OCI-LY1 (cell line): ENCODE data around the gene PFN4.
"Not testable (repeated sequence)": the region's sequence is repeated elsewhere in the genome, so short reads cannot be mapped to it uniquely, and the experiment has no call there.

Source experiments
- H2AFZ ChIP-seq: fragments of 200-600 bp; sonication (generic), shearing (Covaris generic); 2 replicates; pipeline ENCODE4 v1.6.0; 2014; ENCODE audit warnings: antibody characterized with exemption, mild to moderate bottlenecking, low read length
- H3F3A ChIP-seq: fragments of 200-600 bp; sonication (generic), shearing (Covaris generic); 2 replicates; pipeline ENCODE4 v1.6.0; 2014; ENCODE audit warnings: mild to moderate bottlenecking, antibody characterized with exemption, low read length, moderate library complexity; ENCODE audit not compliant: insufficient read depth
- H3K27ac ChIP-seq: fragments of 200-600 bp; sonication (generic); 2 replicates; pipeline ENCODE4 v1.5.1; 2014; ENCODE audit warnings: low read length, mixed run types, mild to moderate bottlenecking, low read depth; ENCODE audit not compliant: poor library complexity, severe bottlenecking
- H3K27me3 ChIP-seq: fragments of 200-600 bp; sonication (generic); 2 replicates; pipeline ENCODE4 v1.6.0; 2014; ENCODE audit warnings: antibody characterized with exemption, mild to moderate bottlenecking, low read length, moderate library complexity; ENCODE audit not compliant: insufficient read depth
- H3K36me3 ChIP-seq: fragments of 200-600 bp; sonication (generic); 2 replicates; pipeline ENCODE4 v1.6.1; 2014; ENCODE audit warnings: mild to moderate bottlenecking, antibody characterized with exemption, low read length, moderate library complexity, mixed read lengths; ENCODE audit not compliant: insufficient read depth
- H3K4me1 ChIP-seq: fragments of 200-600 bp; sonication (generic); 2 replicates; pipeline ENCODE4 v1.5.1; 2014; ENCODE audit warnings: mild to moderate bottlenecking, low read length, moderate library complexity; ENCODE audit not compliant: insufficient read depth, severe bottlenecking
- H3K4me2 ChIP-seq: fragments of 200-600 bp; sonication (generic), shearing (Covaris generic); 2 replicates; pipeline ENCODE4 v1.6.1; 2014; ENCODE audit warnings: low read length
- H3K4me3 ChIP-seq: fragments of 200-600 bp; sonication (generic); 2 replicates; pipeline ENCODE4 v1.5.1; 2014; ENCODE audit warnings: low read length, low read depth, mild to moderate bottlenecking, mixed read lengths; ENCODE audit not compliant: poor library complexity, severe bottlenecking
- H3K79me2 ChIP-seq: fragments of 200-600 bp; shearing (Covaris generic); 2 replicates; pipeline ENCODE4 v1.6.1; 2016; ENCODE audit warnings: mixed run types, low read length, mixed read lengths; ENCODE audit not compliant: insufficient read depth
- H3K9ac ChIP-seq: fragments of 200-600 bp; sonication (generic), shearing (Covaris generic); 2 replicates; pipeline ENCODE4 v1.6.1; 2014; ENCODE audit warnings: mild to moderate bottlenecking, low read length, mixed read lengths
- H3K9me2 ChIP-seq: fragments of 200-600 bp; sonication (generic), shearing (Covaris generic); 2 replicates; pipeline ENCODE4 v1.6.1; 2014; ENCODE audit warnings: low read depth, mild to moderate bottlenecking, low read length, mixed read lengths
- H3K9me3 ChIP-seq: fragments of 200-600 bp; shearing (Covaris generic); 2 replicates; pipeline ENCODE4 v1.6.1; 2014; ENCODE audit warnings: low read length, mixed read lengths
- H4K20me1 ChIP-seq: fragments of 200-600 bp; sonication (generic), shearing (Covaris generic); 2 replicates; pipeline ENCODE4 v1.6.0; 2016; ENCODE audit warnings: mild to moderate bottlenecking, low read length; ENCODE audit not compliant: insufficient read depth
- CTCF ChIP-seq: fragments of 200-600 bp; sonication (generic), shearing (Covaris generic); IDR thresholded peaks from 2 replicates; pipeline ENCODE4 v1.5.1; 2017; ENCODE audit warnings: mild to moderate bottlenecking, antibody characterized with exemption, low read length, moderate library complexity, mixed read lengths
- EZH2 ChIP-seq: fragments of 200-600 bp; sonication (generic), shearing (Covaris generic); IDR thresholded peaks from 2 replicates; pipeline ENCODE4 v1.8.0; 2017; ENCODE audit warnings: borderline replicate concordance, mixed run types, mild to moderate bottlenecking, antibody characterized with exemption, low read length, moderate library complexity, mixed read lengths

Gene PFN4

GRCh38 chr2:24153478-24153877 is 30.3 kb upstream of the PFN4 start:
- TF ChIP-seq EZH2: no peak
- TF ChIP-seq CTCF: no peak
- Histone ChIP-seq H3K4me2 (no peak overlapping the region), H3K9me2 (no peaks in the 10 kb centered on the region), H3K27me3 (no peaks in the 10 kb centered on the region), H3F3A (no peaks in the 10 kb centered on the region), H3K4me1 (no peaks in the 10 kb centered on the region), H3K27ac (no peak overlapping the region), H3K36me3 (no peaks in the 10 kb centered on the region), H3K79me2 (no peaks in the 10 kb centered on the region), H3K9ac (no peak overlapping the region), H4K20me1 (no peaks in the 10 kb centered on the region), H3K9me3 (no peaks in the 10 kb centered on the region), H3K4me3 (no peak overlapping the region), H2AFZ (no peak overlapping the region)

DNA sequence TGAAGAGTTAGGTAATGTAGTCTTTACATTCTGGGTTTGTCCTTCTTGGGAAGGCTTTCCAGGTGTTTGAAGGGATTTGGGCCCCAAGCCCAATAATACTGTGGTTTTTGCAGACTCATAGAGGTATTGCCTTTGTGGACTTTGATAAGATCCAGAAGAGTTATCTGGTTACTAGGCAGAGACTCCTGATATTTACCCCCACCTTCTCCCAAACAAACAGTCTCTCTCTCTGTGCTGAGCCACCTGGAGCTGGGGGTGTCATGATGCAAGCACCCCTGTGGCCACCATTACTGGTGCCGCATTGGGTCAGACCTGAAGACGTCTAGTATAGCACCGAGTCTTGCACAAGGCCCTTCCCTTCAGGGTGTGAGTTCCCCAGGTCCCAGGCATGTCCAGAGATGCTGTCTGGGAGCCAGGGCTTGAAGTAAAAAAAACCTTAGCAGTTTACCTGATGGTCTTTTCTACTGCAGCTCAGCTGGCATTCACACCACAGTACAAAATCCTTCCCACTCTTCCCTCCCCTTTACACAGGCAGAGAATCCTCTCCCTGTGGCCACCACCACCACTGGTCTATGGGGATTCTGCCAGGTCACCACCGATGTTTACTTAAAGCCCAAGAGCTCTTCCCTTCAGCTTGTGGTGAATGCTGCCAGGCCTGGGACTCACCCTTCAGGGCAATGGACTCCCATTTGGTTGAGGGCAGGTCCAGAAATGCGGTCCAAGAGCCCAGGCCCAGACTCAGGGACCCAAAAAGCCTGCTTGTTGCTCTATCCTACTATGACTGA is 29.5 kb upstream of the PFN4 start:
- H3F3A ChIP-seq: no peaks in the 10 kb centered on the region
- H2AFZ ChIP-seq: no peak overlapping the region
- no peaks in the 10 kb centered on the region for H3K4me1 ChIP-seq
- no peak overlapping the region for H3K4me3 ChIP-seq
- no peaks in the 10 kb centered on the region for H4K20me1 ChIP-seq
- no peak overlapping the region for H3K27ac ChIP-seq
- no peak overlapping the region for H3K4me2 ChIP-seq
- H3K9me3 ChIP-seq: 0 out of 2 replicates have a peak, but pooled peaks cover 4% of the 10 kb centered on the region
- no peaks in the 10 kb centered on the region for H3K9me2 ChIP-seq
- TF ChIP-seq CTCF: no peak
- TF ChIP-seq EZH2: no peak
- H3K79me2 ChIP-seq: no peaks in the 10 kb centered on the region
- H3K27me3 ChIP-seq: no peaks in the 10 kb centered on the region
- no peak overlapping the region for H3K9ac ChIP-seq
- H3K36me3 ChIP-seq: no peaks in the 10 kb centered on the region

GRCh38 chr2:24147364-24147763 is 24.2 kb upstream of the PFN4 start:
- Histone ChIP-seq H3K9ac (no peak overlapping the region), H4K20me1 (no peaks in the 10 kb centered on the region), H3K4me1 (no peaks in the 10 kb centered on the region), H3K9me2 (no peaks in the 10 kb centered on the region), H3K27ac (no peak overlapping the region), H3K36me3 (no peaks in the 10 kb centered on the region; the same call in 1 of the 2 replicates), H2AFZ (no peak overlapping the region), H3K27me3 (no peaks in the 10 kb centered on the region), H3K4me3 (no peak overlapping the region), H3K4me2 (no peak overlapping the region), H3F3A (no peaks in the 10 kb centered on the region), H3K79me2 (no peaks in the 10 kb centered on the region), H3K9me3 (peaks cover 11% of the 10 kb centered on the region; the same call in 1 of the 2 replicates)
- TF ChIP-seq EZH2: no peak

- H3F3A ChIP-seq, H3K79me2 ChIP-seq, H3K4me1 ChIP-seq, H3K9me3 ChIP-seq, H3K27me3 ChIP-seq, H2AFZ ChIP-seq, H3K36me3 ChIP-seq, H3K4me2 ChIP-seq, H3K9me2 ChIP-seq, H4K20me1 ChIP-seq, H3K27ac ChIP-seq, H3K9ac ChIP-seq, H3K4me3 ChIP-seq: not testable (repeated sequence)
Measured at GRCh38 chr2:24140305-24140704, 17.2 kb upstream of the PFN4 start.
